Activated CD4-positive, alpha-beta T cell treated with anti-CD3 and anti-CD28 coated beads for 36 hours (primary cell): ENCODE data around the gene CFL2. TPM values are rescaled to one million over a fixed set of nuclear protein-coding genes. Genes with fewer than 3 reads are reported as not detected.

Source experiments
- ATAC-seq: fragments of 200-7000 bp; cut with Tn5 transposase; one replicate; pipeline ENCODE4 v1.10.0; 2021; ENCODE audit warnings: mild to moderate bottlenecking, moderate library complexity
- CTCF ChIA-PET: fragments of 350-600 bp; sonication (Branson Sonifier 250); formaldehyde crosslinking; loops from one replicate; lab custom pipeline; 2021; ENCODE audit warnings: antibody characterized with exemption; lab: Charles Lee
- POLR2A ChIA-PET: fragments of 350-600 bp; sonication (Branson Sonifier 250); formaldehyde crosslinking; loops from one replicate; lab custom pipeline; 2021; ENCODE audit warnings: antibody characterized with exemption, inconsistent platforms; lab: Charles Lee
- DNase-seq: peaks from one replicate; pipeline ENCODE4 v3.0.0-alpha.2; 2020
- H3K27ac Mint-ChIP-seq: one replicate; pipeline ENCODE4 v1.8.0; 2021; ENCODE audit warnings: mixed read lengths
- H3K27me3 Mint-ChIP-seq: one replicate; pipeline ENCODE4 v1.8.0; 2021; ENCODE audit warnings: mixed read lengths
- H3K36me3 Mint-ChIP-seq: one replicate; pipeline ENCODE4 v1.8.0; 2021; ENCODE audit warnings: low read depth, mixed read lengths
- H3K4me1 Mint-ChIP-seq: one replicate; pipeline ENCODE4 v1.8.0; 2021; ENCODE audit warnings: mixed read lengths
- H3K4me3 Mint-ChIP-seq: one replicate; pipeline ENCODE4 v1.8.0; 2021; ENCODE audit warnings: mild to moderate bottlenecking, moderate library complexity, mixed read lengths
- H3K9me3 Mint-ChIP-seq: one replicate; pipeline ENCODE4 v1.8.0; 2021; ENCODE audit warnings: low read depth, mixed read lengths
- intact Hi-C, 2 experiments: fragments of 100-400 bp; cut with DNase I in 1 of 2; cut with micrococcal nuclease in 1 of 2; formaldehyde crosslinking; loops; one replicate each; pipeline versions ENCODE4 v1.14.2 to v1.15.1; 2022 to 2024; cut with DNase I, micrococcal nuclease
- total RNA-seq, 2 experiments: library from RNA; stranded (reverse); gene quantifications; one replicate each; pipeline ENCODE4 v1.2.3, GENCODE V29; 2021

The CFL2 gene
- total RNA-seq, 2 experiments from 2014 or later, result 4.5 to 6.8 TPM

DNA sequence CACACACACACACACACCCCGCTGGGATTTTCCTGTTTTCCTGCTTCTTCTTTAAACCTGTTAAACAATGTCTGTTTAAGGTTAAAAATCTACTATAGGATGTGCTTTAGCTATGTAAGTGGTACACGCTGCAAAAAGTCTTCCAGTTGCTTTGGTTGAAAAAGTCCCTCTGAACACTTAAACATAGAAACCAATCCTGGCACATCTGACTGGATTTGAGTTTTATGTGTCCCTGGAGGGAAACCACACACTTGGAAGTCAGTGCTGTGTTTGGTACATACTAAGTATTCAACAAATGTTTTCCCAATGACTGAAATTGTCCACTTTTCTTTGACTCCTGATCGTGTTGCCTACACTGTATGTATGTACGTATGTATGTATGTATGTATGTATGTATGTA, 22.0 kb downstream of the CFL2 start:
- ChIA-PET POLR2A (no interaction called here), CTCF (interaction anchor here (0.9 to 1.6 kb wide), 2 partner anchors 31 to 220 kb away, joined by 3 to 6 read pairs; no protein-coding TSS in a partner anchor)
- no peaks in the 10 kb centered on the region for H3K36me3 Mint-ChIP-seq
- no peak overlapping the region for H3K27ac Mint-ChIP-seq
- H3K9me3 Mint-ChIP-seq, result no peaks in the 10 kb centered on the region
- peaks cover 8% of the 10 kb centered on the region for H3K4me1 Mint-ChIP-seq
- H3K4me3 Mint-ChIP-seq, result no peak overlapping the region
- H3K27me3 Mint-ChIP-seq, result no peaks in the 10 kb centered on the region
- DNase-seq (no peak), ATAC-seq (no peak)
- intact Hi-C loops, result no loop called here

- no peaks in the 10 kb centered on the region for H3K36me3 Mint-ChIP-seq
- ChIA-PET CTCF (interaction anchor here (0.9 to 1.0 kb wide), 2 partner anchors 17 to 31 kb away, joined by 3 read pairs; no protein-coding TSS in a partner anchor), POLR2A (interaction anchor here (0.6 kb wide), 1 partner anchor 619 kb away, joined by 3 read pairs; no protein-coding TSS in a partner anchor)
- no peaks in the 10 kb centered on the region for H3K27me3 Mint-ChIP-seq
- no peaks in the 10 kb centered on the region for H3K9me3 Mint-ChIP-seq
- ATAC-seq (no peak), DNase-seq (no peak)
- H3K27ac Mint-ChIP-seq, result no peak overlapping the region
- no peak overlapping the region for H3K4me3 Mint-ChIP-seq
- intact Hi-C loops, result no loop called here
- peaks cover 8% of the 10 kb centered on the region for H3K4me1 Mint-ChIP-seq
Observed at GRCh38 chr14:34691206-34691605, 23.2 kb downstream of the CFL2 start.

DNA sequence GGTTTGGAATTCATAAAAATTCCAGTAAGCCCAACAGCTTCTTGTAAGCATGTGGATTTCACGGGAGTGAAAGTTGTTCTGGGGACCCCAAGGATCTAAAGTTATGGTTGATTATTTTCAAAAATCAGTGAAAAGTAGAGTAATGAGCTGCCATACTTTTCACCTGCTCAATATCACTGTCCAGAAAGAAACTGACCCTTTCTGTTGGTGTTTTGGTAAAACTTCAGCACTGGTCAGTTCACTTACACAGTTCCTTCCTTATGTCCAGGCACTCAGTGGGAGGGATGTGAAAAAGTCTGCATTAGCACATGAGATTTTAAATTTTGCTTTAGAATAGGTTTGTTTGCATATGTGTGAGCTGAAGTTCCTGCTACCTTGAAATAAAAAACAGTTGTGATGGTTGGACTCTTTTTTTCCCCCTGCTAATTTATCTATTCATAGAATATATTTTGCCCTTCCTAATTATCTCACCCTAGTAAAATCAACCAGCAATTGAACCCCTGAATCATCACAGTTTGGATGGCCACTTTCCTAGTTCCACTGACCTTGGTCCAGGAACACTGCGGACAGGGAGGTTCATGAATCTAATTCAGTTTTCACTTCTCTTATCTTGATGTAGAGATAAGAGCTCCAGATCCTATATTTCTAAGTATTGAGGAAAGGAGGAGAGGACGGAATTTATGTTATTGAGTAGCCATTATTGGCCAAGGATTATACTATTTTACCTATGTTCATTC, 25.8 kb downstream of the CFL2 start:
- no peak for DNase-seq
- H3K4me1 Mint-ChIP-seq, result peaks cover 8% of the 10 kb centered on the region
- H3K27ac Mint-ChIP-seq, result no peak overlapping the region
- ChIA-PET CTCF (interaction anchor here (0.7 to 1.8 kb wide), 4 partner anchors 16 to 45 kb away, joined by 3 to 11 read pairs (median 3); no protein-coding TSS in a partner anchor), POLR2A (no interaction called here)
- ATAC-seq, result no peak
- intact Hi-C loops, result no loop called here
- no peaks in the 10 kb centered on the region for H3K27me3 Mint-ChIP-seq
- no peaks in the 10 kb centered on the region for H3K9me3 Mint-ChIP-seq
- H3K36me3 Mint-ChIP-seq, result no peaks in the 10 kb centered on the region
- H3K4me3 Mint-ChIP-seq, result no peak overlapping the region

DNA sequence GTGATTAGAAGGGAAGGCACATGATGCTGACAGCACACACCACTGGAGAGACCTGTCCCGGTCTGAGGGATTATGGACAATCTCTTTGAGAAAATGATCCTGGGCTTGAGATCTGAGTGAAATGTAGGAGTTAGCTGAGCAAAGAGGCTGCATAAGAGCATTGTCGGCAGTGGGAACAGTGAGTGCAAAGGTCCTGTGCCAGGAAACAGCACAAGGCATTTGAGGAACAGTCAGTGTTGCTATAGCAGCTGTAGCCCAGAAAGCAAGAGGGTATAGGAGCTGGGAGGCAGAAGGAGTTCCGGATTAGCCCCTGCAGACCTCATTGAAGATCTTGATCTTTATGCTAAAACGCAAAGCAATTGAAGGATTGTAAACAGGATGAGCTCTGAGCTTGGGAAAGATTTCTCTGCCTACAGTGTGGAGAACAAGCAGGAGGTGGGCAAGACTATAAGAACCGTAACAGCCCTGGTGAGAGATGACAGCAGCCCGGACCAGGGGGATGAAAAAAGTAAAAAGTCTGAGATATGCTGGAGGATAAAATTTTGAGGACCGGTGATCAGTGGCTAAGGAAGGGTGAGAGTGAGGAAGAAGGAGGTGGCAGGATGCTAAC, 28.5 kb downstream of the CFL2 start:
- Mint-ChIP-seq H3K27me3 (no peaks in the 10 kb centered on the region), H3K27ac (no peak overlapping the region), H3K36me3 (no peaks in the 10 kb centered on the region)

DNA sequence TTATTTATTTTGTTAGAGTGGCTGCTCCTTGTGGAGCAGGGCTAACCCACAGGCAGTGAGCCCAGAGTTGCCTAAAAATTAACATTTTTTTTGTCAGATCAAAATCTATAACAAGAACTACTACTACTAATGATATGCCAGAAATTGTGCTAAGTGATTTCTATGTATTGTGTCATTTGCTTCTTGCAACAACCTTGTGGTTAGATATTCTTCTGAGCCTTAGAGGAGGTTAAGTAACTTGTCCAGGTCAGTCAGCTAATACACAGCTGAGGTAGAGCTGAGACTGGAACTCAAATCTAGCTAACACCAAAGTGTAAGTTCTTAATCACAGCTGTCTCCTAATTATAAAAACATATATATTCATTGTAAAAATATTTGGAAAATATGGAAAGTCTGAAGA, 29.8 kb downstream of the CFL2 start:
- POLR2A ChIA-PET, result no interaction called here
- no peaks in the 10 kb centered on the region for H3K27me3 Mint-ChIP-seq
- H3K27ac Mint-ChIP-seq, result no peak overlapping the region
- intact Hi-C loops, result no loop called here
- DNase-seq (no peak), ATAC-seq (no peak)
- peaks cover 9% of the 10 kb centered on the region for H3K4me1 Mint-ChIP-seq
- H3K9me3 Mint-ChIP-seq, result no peaks in the 10 kb centered on the region
- H3K4me3 Mint-ChIP-seq, result no peak overlapping the region
- no peaks in the 10 kb centered on the region for H3K36me3 Mint-ChIP-seq
- CTCF ChIA-PET, result interaction anchor here (2.5 kb wide), 1 partner anchor 12 kb away, joined by 13 read pairs; no protein-coding TSS in a partner anchor

More for the DNA sequence above, 28.5 kb downstream of the CFL2 start:
- ATAC-seq (no peak), DNase-seq (no peak)
- no peaks in the 10 kb centered on the region for H3K9me3 Mint-ChIP-seq
- POLR2A ChIA-PET, result no interaction called here
- no peak overlapping the region for H3K4me3 Mint-ChIP-seq
- CTCF ChIA-PET, result interaction anchor here (0.7 kb wide), 1 partner anchor 13 kb away, joined by 3 read pairs; no protein-coding TSS in a partner anchor
- intact Hi-C loops, result no loop called here
- peaks cover 9% of the 10 kb centered on the region for H3K4me1 Mint-ChIP-seq

GRCh38 chr14:34682787-34683321, 31.5 kb downstream of the CFL2 start:
- peak; percentile 94 for ATAC-seq
- DNase-seq, result peak; percentile 36
- intact Hi-C loops, result no loop called here
- CTCF ChIA-PET, result interaction anchor here (2.5 kb wide), 1 partner anchor 11 kb away, joined by 13 read pairs; no protein-coding TSS in a partner anchor
- H3K36me3 Mint-ChIP-seq, result no peaks in the 10 kb centered on the region
- POLR2A ChIA-PET, result no interaction called here
- H3K9me3 Mint-ChIP-seq, result no peaks in the 10 kb centered on the region
- no peaks in the 10 kb centered on the region for H3K27me3 Mint-ChIP-seq
- no peak overlapping the region for H3K27ac Mint-ChIP-seq
- H3K4me3 Mint-ChIP-seq, result no peak overlapping the region
- peaks cover 9% of the 10 kb centered on the region for H3K4me1 Mint-ChIP-seq

GRCh38 chr14:34680806-34681479, 33.5 kb downstream of the CFL2 start:
- Mint-ChIP-seq H3K4me3 (no peak overlapping the region), H3K27me3 (no peaks in the 10 kb centered on the region), H3K27ac (no peak overlapping the region), H3K36me3 (no peaks in the 10 kb centered on the region), H3K9me3 (no peaks in the 10 kb centered on the region), H3K4me1 (peaks cover 9% of the 10 kb centered on the region)
- ChIA-PET POLR2A (no interaction called here), CTCF (interaction anchor here (0.8 to 1.0 kb wide), 2 partner anchors 16 to 44 kb away, joined by 3 read pairs; no protein-coding TSS in a partner anchor)
- DNase-seq (no peak), ATAC-seq (no peak)
- intact Hi-C loops, result no loop called here

DNA sequence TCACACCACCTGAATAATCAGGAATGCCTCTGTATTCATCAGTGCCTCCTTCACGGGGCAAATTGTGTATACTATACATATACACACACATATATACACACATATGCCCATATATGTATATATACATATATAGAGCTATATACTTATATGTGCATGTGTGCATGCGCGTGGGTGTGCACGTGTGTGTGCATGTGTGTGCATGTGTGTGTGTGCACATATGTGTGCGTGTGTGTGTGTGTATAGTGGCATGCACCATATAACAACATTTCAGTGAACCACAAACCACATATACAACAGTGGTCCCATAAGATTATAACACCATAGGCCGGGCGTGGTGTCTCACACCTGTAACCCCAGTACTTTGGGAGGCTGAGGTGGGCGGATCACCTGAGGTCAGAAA, 35.7 kb downstream of the CFL2 start:
- CTCF ChIA-PET, result no interaction called here
- intact Hi-C loops, result no loop called here
- no peaks in the 10 kb centered on the region for H3K36me3 Mint-ChIP-seq
- POLR2A ChIA-PET, result no interaction called here
- H3K27me3 Mint-ChIP-seq, result no peaks in the 10 kb centered on the region
- no peak for ATAC-seq
- H3K4me3 Mint-ChIP-seq, result no peak overlapping the region
- no peak for DNase-seq
- H3K4me1 Mint-ChIP-seq, result peaks cover 9% of the 10 kb centered on the region
- no peaks in the 10 kb centered on the region for H3K9me3 Mint-ChIP-seq
- H3K27ac Mint-ChIP-seq, result no peak overlapping the region

DNA sequence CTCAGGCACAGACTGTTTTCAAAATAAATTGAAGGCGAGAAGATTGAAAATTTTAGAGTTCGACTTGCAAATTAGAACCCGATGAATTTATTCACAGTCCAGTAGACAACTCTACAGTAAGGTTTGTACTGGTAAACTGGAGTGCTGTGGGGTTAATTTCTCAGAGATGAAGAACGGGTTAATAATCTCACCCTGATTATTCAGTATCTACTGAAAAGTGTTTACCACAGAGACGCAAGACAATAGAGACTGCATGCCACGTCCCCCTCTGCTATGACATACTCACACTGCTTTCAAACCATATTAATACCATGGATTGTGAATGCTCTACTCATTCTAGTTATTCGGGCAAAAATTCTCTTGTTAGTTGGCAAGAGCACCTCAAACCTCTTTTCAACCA, 36.1 kb downstream of the CFL2 start:
- Mint-ChIP-seq H3K4me1 (peaks cover 7% of the 10 kb centered on the region), H3K9me3 (no peaks in the 10 kb centered on the region), H3K36me3 (no peaks in the 10 kb centered on the region), H3K27me3 (no peaks in the 10 kb centered on the region), H3K27ac (no peak overlapping the region), H3K4me3 (no peak overlapping the region)
- POLR2A ChIA-PET, result no interaction called here
- ATAC-seq (no peak), DNase-seq (no peak)
- CTCF ChIA-PET, result no interaction called here
- intact Hi-C loops, result no loop called here

DNA sequence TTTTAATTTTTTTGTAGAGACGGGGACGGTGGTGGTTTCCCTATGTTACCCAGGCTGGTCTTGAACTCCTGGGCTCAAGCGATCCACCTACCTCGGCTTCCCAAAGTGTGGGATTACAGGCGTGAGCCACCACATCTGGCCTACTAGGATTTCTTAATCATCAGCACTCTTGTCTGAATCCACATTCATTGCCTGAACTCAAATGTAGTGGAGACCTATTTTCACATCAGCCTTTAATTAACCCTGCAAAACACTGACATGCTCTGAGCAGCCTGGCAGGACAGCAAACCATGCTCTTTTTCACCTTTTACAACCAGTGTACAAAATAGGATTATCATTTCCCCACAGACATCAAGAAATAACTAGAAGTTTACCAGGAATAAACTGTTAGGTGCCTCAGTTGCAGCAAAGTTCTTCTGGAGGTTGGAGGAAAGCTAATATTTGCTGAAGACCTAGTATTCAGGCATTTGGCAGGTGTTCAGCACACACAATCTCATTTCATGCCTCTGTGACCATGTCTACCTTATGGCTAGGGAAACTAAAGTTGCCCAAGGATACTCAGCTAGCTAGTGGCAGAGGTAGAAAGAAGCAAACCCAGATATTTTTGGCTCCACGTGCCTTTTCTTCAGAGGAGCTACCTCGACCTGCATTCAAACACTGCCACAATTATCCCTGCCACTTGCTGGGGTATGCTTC, 37.7 kb downstream of the CFL2 start:
- no peaks in the 10 kb centered on the region for H3K4me1 Mint-ChIP-seq
- ChIA-PET POLR2A (no interaction called here), CTCF (interaction anchor here (0.5 to 1.2 kb wide), 2 partner anchors 46 to 462 kb away, joined by 3 to 7 read pairs; no protein-coding TSS in a partner anchor)
- intact Hi-C loops, result no loop called here
- no peak overlapping the region for H3K4me3 Mint-ChIP-seq
- no peak overlapping the region for H3K27ac Mint-ChIP-seq
- no peak for ATAC-seq
- no peaks in the 10 kb centered on the region for H3K36me3 Mint-ChIP-seq
- H3K27me3 Mint-ChIP-seq, result no peaks in the 10 kb centered on the region
- no peak for DNase-seq
- no peaks in the 10 kb centered on the region for H3K9me3 Mint-ChIP-seq
